HG02798 (cell line): ENCODE measurements around the gene BSDC1.
A peak's percentile ranks its signal among the peaks of the same experiment; 100 is the strongest.
"Not testable (repeated sequence)": the region's sequence is repeated elsewhere in the genome, so short reads cannot be mapped to it uniquely, and the experiment has no call there.

Experiments
- ATAC-seq: cut with Tn5 transposase; IDR thresholded peaks from one replicate; pipeline ENCODE4 v1.9.1; 2021; ENCODE audit warnings: mild to moderate bottlenecking; ENCODE audit not compliant: unreplicated experiment, poor library complexity

Gene BSDC1

GRCh38 chr1:32361674-32362473 is 32.4 kb downstream of the BSDC1 start:
- ATAC-seq = no peak

GRCh38 chr1:32361308-32361673 is 33.0 kb downstream of the BSDC1 start:
- no peak for ATAC-seq

GRCh38 chr1:32358435-32358834 is 35.8 kb downstream of the BSDC1 start:
- ATAC-seq = no peak

- ATAC-seq = no peak
These were observed 36.6 kb downstream of the BSDC1 start for GRCh38 chr1:32357614-32358013.

- no peak for ATAC-seq
These were observed 37.8 kb downstream of the BSDC1 start for GRCh38 chr1:32356478-32356877.

GRCh38 chr1:32355778-32356177 is 38.5 kb downstream of the BSDC1 start:
- ATAC-seq = not testable (repeated sequence)

GRCh38 chr1:32353886-32354570 is 40.2 kb downstream of the BSDC1 start:
- no peak for ATAC-seq

- no peak for ATAC-seq
These were observed 40.8 kb downstream of the BSDC1 start for GRCh38 chr1:32353431-32353830.

- no peak for ATAC-seq
These were observed 41.3 kb downstream of the BSDC1 start for GRCh38 chr1:32352831-32353383.

GRCh38 chr1:32352239-32352745 is 41.9 kb downstream of the BSDC1 start:
- ATAC-seq = no peak

GRCh38 chr1:32351399-32352238 is 42.6 kb downstream of the BSDC1 start:
- peak; percentile 92 for ATAC-seq

GRCh38 chr1:32350785-32351398 is 43.3 kb downstream of the BSDC1 start:
- ATAC-seq = peak; percentile 36

- ATAC-seq = no peak
These were observed 45.0 kb downstream of the BSDC1 start for GRCh38 chr1:32349211-32349708.

- ATAC-seq = no peak
These were observed 47.6 kb downstream of the BSDC1 start for GRCh38 chr1:32346532-32347157.

- ATAC-seq = no peak
These were observed 48.9 kb downstream of the BSDC1 start for GRCh38 chr1:32345289-32345827.

GRCh38 chr1:32342704-32343103 is 51.5 kb downstream of the BSDC1 start:
- no peak for ATAC-seq

- no peak for ATAC-seq
These were observed 52.3 kb downstream of the BSDC1 start for GRCh38 chr1:32341971-32342370.

GRCh38 chr1:32341186-32341757 is 53.0 kb downstream of the BSDC1 start:
- no peak for ATAC-seq
